ENCODE data around the gene ADD1.

GRCh38 chr4:2859514-2859913 is 15.9 kb downstream of the ADD1 start:
- TF ChIP-seq CTCF (optimal IDR thresholded peaks at IDR 0.05 in 1 of 3, IDR thresholded peaks at IDR 0.05 in 1 of 3, conservative IDR thresholded peaks at IDR 0.05 in 1 of 3; ENCODE audit: extremely low read depth in 1 of 3, insufficient read depth in 2 of 3, low read length in 3 of 3) (no peak), EZH2 (IDR thresholded peaks at IDR 0.05; ENCODE audit: low read length) (no peak)
